H1 (cell line): ENCODE data around the gene LKAAEAR1. TPM values are rescaled to one million over a fixed set of nuclear protein-coding genes. Genes with fewer than 3 reads are reported as not detected.

Experiments
- ASH2L ChIP-seq: fragments of 200-600, 300-600 bp; sonication (generic); IDR thresholded peaks from one replicate; pipeline ENCODE4 v1.7.1; 2017; ENCODE audit warnings: low read length
- NRF1 ChIP-seq: IDR thresholded peaks from 2 replicates; pipeline ENCODE4 v1.6.1; 2011; ENCODE audit warnings: mild to moderate bottlenecking, low read depth, low read length, improper control_type of control experiment
- polyA plus RNA-seq, 7 experiments: library from polyadenylated mRNA; depleted of rRNA in 3 of 7; stranded (reverse) in 5 of 7; unstranded in 2 of 7; fragments of >200 nt in 5 of 7; fragments of 200-250 nt in 2 of 7; gene quantifications; 1 replicate in 5 of 7; 2 replicates in 1 of 7; 4 replicates in 1 of 7; pipeline versions ENCODE4 v1.2.1 to v1.2.3, GENCODE V29; 2011 to 2013; ENCODE audit warnings: missing spikeins in 2 of 7, mixed read lengths in 2 of 7
- total RNA-seq: library from RNA; stranded (reverse); fragmentation: NEBNext Ultra II Directional; extraction: Animal tissue kit (Norgen Biotek cat#: 25700); gene quantifications from 2 replicates; pipeline ENCODE4 v1.2.1, GENCODE V29; 2021

LKAAEAR1 gene
- total and polyA plus RNA-seq, 2 of the 8 experiments (the other 6 are each of a cell fraction or from before 2014, with no cell fraction given) = 0.41 to 0.53 TPM

GRCh38 chr20:64037498-64038213, 46.5 kb downstream of the LKAAEAR1 start (continued):
- TF ChIP-seq ASH2L (no peak), NRF1 (no peak)
